K562 (cell line): ENCODE data around the gene ZFYVE28. TPM values are rescaled to one million over a fixed set of nuclear protein-coding genes. Genes with fewer than 3 reads are reported as not detected.

Source experiments
- CCNT2 ChIP-seq: IDR thresholded peaks from 2 replicates; pipeline ENCODE4 v1.6.1; 2011; ENCODE audit warnings: borderline replicate concordance, low read depth, mild to moderate bottlenecking, moderate library complexity, mixed read lengths, low read length; ENCODE audit not compliant: insufficient read length; ENCODE audit errors: extremely low read depth
- GATAD2B ChIP-seq: fragments of 450-650 bp; IDR thresholded peaks from 2 replicates; pipeline ENCODE4 v1.6.1; 2017; ENCODE audit warnings: mild to moderate bottlenecking, borderline replicate concordance
- HDAC8 ChIP-seq: fragments of 450-650 bp; IDR thresholded peaks from 2 replicates; pipeline ENCODE4 v1.6.1; 2016; ENCODE audit warnings: mild to moderate bottlenecking, missing genetic modification characterization, moderate library complexity, missing compliant biosample characterization
- HMGN3 ChIP-seq: IDR thresholded peaks from 2 replicates; pipeline ENCODE4 v1.6.1; 2011; ENCODE audit warnings: borderline replicate concordance, low read depth, mild to moderate bottlenecking, mixed read lengths, low read length; ENCODE audit not compliant: insufficient read length; ENCODE audit errors: extremely low read depth
- HNRNPK ChIP-seq: fragments of 200-400 bp; formaldehyde crosslinking; IDR thresholded peaks from one replicate; pipeline ENCODE4 v1.6.1; 2018; ENCODE audit warnings: mild to moderate bottlenecking, low read depth, low read length; ENCODE audit not compliant: poor library complexity, severe bottlenecking
- KAT2B ChIP-seq: IDR thresholded peaks from one replicate; pipeline ENCODE4 v1.6.1; 2012; ENCODE audit warnings: low read depth, mild to moderate bottlenecking, control low read depth, inconsistent platforms, low read length, moderate library complexity
- KAT7 ChIP-seq: sonication (generic); formaldehyde crosslinking; IDR thresholded peaks from 2 replicates; pipeline ENCODE4 v1.8.0; 2022; ENCODE audit warnings: missing genetic modification reagents, mild to moderate bottlenecking, borderline replicate concordance
- NFXL1 ChIP-seq: fragments of 450-650 bp; formaldehyde crosslinking; IDR thresholded peaks from 2 replicates; pipeline ENCODE4 v1.4.0; 2021; ENCODE audit warnings: mild to moderate bottlenecking
- NR3C1 ChIP-seq: sonication (generic); formaldehyde crosslinking; IDR thresholded peaks from 2 replicates; pipeline ENCODE4 v1.8.1; 2022; ENCODE audit warnings: missing genetic modification reagents
- PHB2 ChIP-seq: fragments of 450-650 bp; IDR thresholded peaks from 2 replicates; pipeline ENCODE4 v1.6.1; 2017; ENCODE audit warnings: low read depth
- RNF2 ChIP-seq: sonication (generic); IDR thresholded peaks from 2 replicates; pipeline ENCODE4 v1.6.1; 2016
- STAG1 ChIP-seq: sonication (generic); formaldehyde crosslinking; IDR thresholded peaks from 2 replicates; pipeline ENCODE4 v1.5.0; 2020; ENCODE audit warnings: missing genetic modification reagents, borderline replicate concordance
- ZNF121 ChIP-seq: sonication (generic); formaldehyde crosslinking; conservative IDR thresholded peaks from 2 replicates; pipeline ENCODE4 v1.8.0; 2022; ENCODE audit warnings: missing genetic modification reagents
- ZNF253 ChIP-seq: fragments of 250-450 bp; sonication (Bioruptor Pico); conservative IDR thresholded peaks from 2 replicates; pipeline ENCODE4 v1.6.1; 2021; ENCODE audit warnings: mild to moderate bottlenecking
- ZNF444 ChIP-seq: fragments of 250-450 bp; sonication (Bioruptor Pico); IDR thresholded peaks from 2 replicates; pipeline ENCODE4 v1.4.0; 2020; ENCODE audit warnings: mild to moderate bottlenecking, moderate library complexity
- ZNF644 ChIP-seq: fragments of 200-800 bp; sonication (Bioruptor generic); IDR thresholded peaks from 2 replicates; pipeline ENCODE4 v1.6.1; 2016; ENCODE audit warnings: low read depth, missing genetic modification characterization, missing compliant biosample characterization
- ZNF696 ChIP-seq: fragments of 250-450 bp; sonication (Bioruptor Pico); conservative IDR thresholded peaks from 2 replicates; pipeline ENCODE4 v1.4.0; 2020; ENCODE audit warnings: mild to moderate bottlenecking, moderate library complexity
- ZSCAN29 ChIP-seq: fragments of 450-650 bp; IDR thresholded peaks from 2 replicates; pipeline ENCODE4 v1.6.1; 2017
- polyA plus RNA-seq, 8 experiments: library from polyadenylated mRNA; depleted of rRNA in 4 of 8; stranded (reverse) in 5 of 8; unstranded in 3 of 8; fragments of >200 nt; fragmentation: Nextera tagmentation in 2 of 8; fragmentation: Illumina TruSeq in 1 of 8; extraction: Ambion mirVana in 2 of 8; extraction: Trizol in 1 of 8; gene quantifications; 2 replicates each; pipeline versions ENCODE4 v1.2.1 to v1.2.3, GENCODE V29; 2011 to 2014; ENCODE audit warnings: inconsistent platforms in 1 of 8, missing spikeins in 1 of 8
- total RNA-seq, 7 experiments: library from RNA; depleted of rRNA in 6 of 7; stranded (reverse); fragments of >200 nt in 6 of 7; fragmentation: Illumina TruSeq in 2 of 7; extraction: Trizol in 2 of 7; gene quantifications; 2 replicates each; pipeline versions ENCODE4 v1.2.1 to v1.2.3, GENCODE V29; 2011 to 2021; ENCODE audit warnings: low replicate concordance in 1 of 7
- TF ChIP-seq, protein P1 (sequence below): fragments of 450-650 bp; IDR thresholded peaks from 2 replicates; pipeline ENCODE4 v1.6.1; 2016; ENCODE audit warnings: missing biosample characterization, missing genetic modification characterization
- TF ChIP-seq, protein P2 (sequence below): fragments of 250-450 bp; sonication (Bioruptor Pico); IDR thresholded peaks from 2 replicates; pipeline ENCODE4 v1.9.0; 2021; ENCODE audit warnings: mild to moderate bottlenecking, inconsistent platforms
- TF ChIP-seq, protein P3 (sequence below): IDR thresholded peaks from 2 replicates; pipeline ENCODE4 v1.6.1; 2016; ENCODE audit warnings: missing genetic modification characterization, missing compliant biosample characterization

The ZFYVE28 gene
- total and polyA plus RNA-seq, 9 of the 15 experiments (the other 6 are each of a cell fraction or from before 2014, with no cell fraction given) = 1.3 to 24.8 (median 8.9) TPM

DNA sequence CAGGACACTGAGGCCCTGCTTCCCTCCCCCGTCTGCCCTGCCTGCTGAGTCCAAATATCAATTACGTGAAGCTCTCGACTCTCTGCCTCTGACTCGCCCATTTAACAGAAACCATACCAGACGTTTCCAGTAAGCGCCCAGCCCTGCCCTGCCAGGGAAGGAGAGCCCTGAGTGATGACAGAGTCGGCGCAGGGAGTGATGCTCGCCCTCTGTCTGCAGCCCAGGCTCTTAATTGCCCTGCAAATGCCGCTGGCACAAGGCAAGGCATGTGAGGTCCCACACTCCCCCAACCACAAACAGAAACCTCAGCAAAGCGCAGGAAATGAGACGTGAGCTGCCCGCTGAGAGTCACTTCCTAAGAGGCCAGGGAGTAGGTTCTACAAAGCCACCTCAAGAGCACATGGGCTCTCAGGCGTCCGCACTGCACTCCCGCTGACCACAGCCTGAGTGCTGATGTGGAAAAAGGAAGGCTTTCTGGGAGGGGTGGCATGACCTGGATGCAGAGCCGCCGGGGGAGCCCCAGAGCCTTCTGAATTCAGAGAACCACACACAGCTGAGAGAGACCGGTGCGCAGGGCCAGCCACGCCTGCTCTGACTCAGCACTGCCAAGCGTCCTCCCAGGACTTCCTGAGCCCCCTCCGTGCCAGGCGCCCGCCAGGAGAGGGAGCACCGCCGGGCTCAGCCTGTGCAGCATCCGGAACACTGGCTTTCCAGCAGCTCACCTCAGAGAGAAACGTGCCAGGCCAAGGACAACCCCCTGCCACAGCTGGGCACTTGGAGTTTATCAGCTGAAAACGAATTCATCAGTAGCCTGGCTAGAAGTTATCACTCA, 5.3 kb downstream of the ZFYVE28 start (continued):
- TF ChIP-seq STAG1 (CRISPR knock-in tag) = no peak
- TF ChIP-seq HDAC8 (tag) = no peak
- TF ChIP-seq NFXL1 (CRISPR knock-in tag) = no peak
- TF ChIP-seq, protein P1, sequence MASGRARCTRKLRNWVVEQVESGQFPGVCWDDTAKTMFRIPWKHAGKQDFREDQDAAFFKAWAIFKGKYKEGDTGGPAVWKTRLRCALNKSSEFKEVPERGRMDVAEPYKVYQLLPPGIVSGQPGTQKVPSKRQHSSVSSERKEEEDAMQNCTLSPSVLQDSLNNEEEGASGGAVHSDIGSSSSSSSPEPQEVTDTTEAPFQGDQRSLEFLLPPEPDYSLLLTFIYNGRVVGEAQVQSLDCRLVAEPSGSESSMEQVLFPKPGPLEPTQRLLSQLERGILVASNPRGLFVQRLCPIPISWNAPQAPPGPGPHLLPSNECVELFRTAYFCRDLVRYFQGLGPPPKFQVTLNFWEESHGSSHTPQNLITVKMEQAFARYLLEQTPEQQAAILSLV (tag) = no peak
- no peak for TF ChIP-seq ZNF444
- TF ChIP-seq PHB2 = no peak
- no peak for TF ChIP-seq NR3C1
- no peak for TF ChIP-seq HNRNPK
- TF ChIP-seq RNF2 = peak; percentile 75
- no peak; the same call in 1 of the 2 replicates for TF ChIP-seq KAT7
- no peak for TF ChIP-seq ZNF644 (tag)
- TF ChIP-seq ZNF121 (CRISPR knock-in tag) = no peak
- TF ChIP-seq ZNF253 (CRISPR knock-in tag) = no peak
- TF ChIP-seq, protein P2, sequence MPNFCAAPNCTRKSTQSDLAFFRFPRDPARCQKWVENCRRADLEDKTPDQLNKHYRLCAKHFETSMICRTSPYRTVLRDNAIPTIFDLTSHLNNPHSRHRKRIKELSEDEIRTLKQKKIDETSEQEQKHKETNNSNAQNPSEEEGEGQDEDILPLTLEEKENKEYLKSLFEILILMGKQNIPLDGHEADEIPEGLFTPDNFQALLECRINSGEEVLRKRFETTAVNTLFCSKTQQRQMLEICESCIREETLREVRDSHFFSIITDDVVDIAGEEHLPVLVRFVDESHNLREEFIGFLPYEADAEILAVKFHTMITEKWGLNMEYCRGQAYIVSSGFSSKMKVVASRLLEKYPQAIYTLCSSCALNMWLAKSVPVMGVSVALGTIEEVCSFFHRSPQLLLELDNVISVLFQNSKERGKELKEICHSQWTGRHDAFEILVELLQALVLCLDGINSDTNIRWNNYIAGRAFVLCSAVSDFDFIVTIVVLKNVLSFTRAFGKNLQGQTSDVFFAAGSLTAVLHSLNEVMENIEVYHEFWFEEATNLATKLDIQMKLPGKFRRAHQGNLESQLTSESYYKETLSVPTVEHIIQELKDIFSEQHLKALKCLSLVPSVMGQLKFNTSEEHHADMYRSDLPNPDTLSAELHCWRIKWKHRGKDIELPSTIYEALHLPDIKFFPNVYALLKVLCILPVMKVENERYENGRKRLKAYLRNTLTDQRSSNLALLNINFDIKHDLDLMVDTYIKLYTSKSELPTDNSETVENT (CRISPR knock-in tag) = no peak
- TF ChIP-seq HMGN3 = peak; percentile 57
- no peak for TF ChIP-seq KAT2B
- TF ChIP-seq GATAD2B = peak; percentile 45; the same call in 1 of the 2 replicates
- TF ChIP-seq CCNT2 = peak; percentile 37
- TF ChIP-seq ZSCAN29 = no peak
- no peak for TF ChIP-seq ZNF696 (CRISPR knock-in tag)
- TF ChIP-seq, protein P3, sequence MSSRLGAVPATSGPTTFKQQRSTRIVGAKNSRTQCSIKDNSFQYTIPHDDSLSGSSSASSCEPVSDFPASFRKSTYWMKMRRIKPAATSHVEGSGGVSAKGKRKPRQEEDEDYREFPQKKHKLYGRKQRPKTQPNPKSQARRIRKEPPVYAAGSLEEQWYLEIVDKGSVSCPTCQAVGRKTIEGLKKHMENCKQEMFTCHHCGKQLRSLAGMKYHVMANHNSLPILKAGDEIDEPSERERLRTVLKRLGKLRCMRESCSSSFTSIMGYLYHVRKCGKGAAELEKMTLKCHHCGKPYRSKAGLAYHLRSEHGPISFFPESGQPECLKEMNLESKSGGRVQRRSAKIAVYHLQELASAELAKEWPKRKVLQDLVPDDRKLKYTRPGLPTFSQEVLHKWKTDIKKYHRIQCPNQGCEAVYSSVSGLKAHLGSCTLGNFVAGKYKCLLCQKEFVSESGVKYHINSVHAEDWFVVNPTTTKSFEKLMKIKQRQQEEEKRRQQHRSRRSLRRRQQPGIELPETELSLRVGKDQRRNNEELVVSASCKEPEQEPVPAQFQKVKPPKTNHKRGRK = no peak
